ENCODE data around the gene REST. TPM values are rescaled to one million over a fixed set of nuclear protein-coding genes. Genes with fewer than 3 reads are reported as not detected.
"Not testable (repeated sequence)": the region's sequence is repeated elsewhere in the genome, so short reads cannot be mapped to it uniquely, and the experiment has no call there.

The REST gene
- total RNA-seq, 6 experiments from 2014 or later: 48.0 to 53.4 (median 52.1) TPM

GRCh38 chr4:56876264-56876663 is 31.4 kb upstream of the REST start:
- peaks cover 5% of the 10 kb centered on the region for H3K27me3 Mint-ChIP-seq (ENCODE audit: insufficient read depth)
- no peak overlapping the region for H3K27ac Mint-ChIP-seq

DNA sequence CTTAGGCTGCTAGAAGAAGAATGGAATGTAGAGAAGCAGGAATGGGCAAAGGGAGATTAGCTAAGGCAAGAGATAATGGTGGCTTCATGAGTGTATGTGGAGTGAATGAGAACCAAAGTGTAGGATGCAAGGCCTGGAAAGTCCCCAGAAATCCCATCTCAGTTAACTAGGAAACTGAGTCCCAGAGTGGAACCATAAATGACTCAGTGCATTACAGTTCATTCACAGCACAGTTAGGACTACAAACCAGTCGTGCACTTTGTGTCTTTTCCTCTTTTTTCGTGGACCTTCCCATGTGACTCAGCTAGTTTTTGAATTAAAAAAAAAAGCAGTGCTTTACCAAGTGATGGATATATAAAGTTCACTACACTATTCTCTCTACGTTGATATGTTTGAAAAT is 27.7 kb upstream of the REST start:
- Mint-ChIP-seq H3K36me3 (ENCODE audit: low read depth) (no peaks in the 10 kb centered on the region), H3K4me1 (ENCODE audit: low read depth) (no peaks in the 10 kb centered on the region), H3K9me3 (no peaks in the 10 kb centered on the region), H3K27ac (no peak overlapping the region), H3K27me3 (ENCODE audit: insufficient read depth) (peaks cover 1% of the 10 kb centered on the region), H3K4me3 (no peak overlapping the region)
- no peak for TF ChIP-seq CTCF (IDR thresholded peaks at IDR 0.05)
- no peak for DNase-seq

More at GRCh38 chr4:56876264-56876663, 31.4 kb upstream of the REST start:
- H3K36me3 Mint-ChIP-seq (ENCODE audit: low read depth): no peaks in the 10 kb centered on the region
- H3K4me3 Mint-ChIP-seq: no peak overlapping the region
- no peak for TF ChIP-seq CTCF (IDR thresholded peaks at IDR 0.05)
- peaks cover 4% of the 10 kb centered on the region for H3K4me1 Mint-ChIP-seq (ENCODE audit: low read depth)
- no peak for DNase-seq
- no peaks in the 10 kb centered on the region for H3K9me3 Mint-ChIP-seq

DNA sequence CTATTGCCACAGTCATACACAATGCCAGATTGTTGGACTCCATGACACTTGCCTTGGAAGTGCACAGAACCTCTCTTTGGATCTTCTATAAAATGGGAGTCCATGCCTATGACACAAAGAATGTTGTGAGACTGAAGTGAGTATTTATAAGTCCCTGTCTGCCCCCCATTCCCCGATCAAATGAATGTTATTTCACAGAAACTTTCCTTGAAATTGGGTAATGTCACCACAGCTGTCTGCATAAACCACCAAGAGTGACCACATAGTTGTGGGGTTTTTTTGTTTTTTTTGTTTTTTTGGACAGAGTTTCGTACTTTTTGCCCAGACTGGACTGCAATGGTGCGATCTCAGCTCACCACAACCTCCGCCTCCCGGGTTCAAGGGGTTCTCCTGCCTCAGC is 27.1 kb upstream of the REST start:
- no peak overlapping the region for H3K27ac Mint-ChIP-seq
- no peaks in the 10 kb centered on the region for H3K36me3 Mint-ChIP-seq (ENCODE audit: low read depth)
- H3K4me1 Mint-ChIP-seq (ENCODE audit: low read depth): no peaks in the 10 kb centered on the region
- H3K4me3 Mint-ChIP-seq: no peak overlapping the region
- TF ChIP-seq CTCF (IDR thresholded peaks at IDR 0.05): no peak
- peaks cover 1% of the 10 kb centered on the region for H3K27me3 Mint-ChIP-seq (ENCODE audit: insufficient read depth)
- H3K9me3 Mint-ChIP-seq: no peaks in the 10 kb centered on the region
- DNase-seq: no peak

GRCh38 chr4:56884511-56884910 is 23.2 kb upstream of the REST start:
- not testable (repeated sequence) for H3K4me1 Mint-ChIP-seq (ENCODE audit: low read depth); DNase-seq; H3K27ac Mint-ChIP-seq; H3K9me3 Mint-ChIP-seq; H3K4me3 Mint-ChIP-seq; H3K36me3 Mint-ChIP-seq (ENCODE audit: low read depth)
- H3K27me3 Mint-ChIP-seq (ENCODE audit: insufficient read depth): peaks cover 19% of the 10 kb centered on the region

DNA sequence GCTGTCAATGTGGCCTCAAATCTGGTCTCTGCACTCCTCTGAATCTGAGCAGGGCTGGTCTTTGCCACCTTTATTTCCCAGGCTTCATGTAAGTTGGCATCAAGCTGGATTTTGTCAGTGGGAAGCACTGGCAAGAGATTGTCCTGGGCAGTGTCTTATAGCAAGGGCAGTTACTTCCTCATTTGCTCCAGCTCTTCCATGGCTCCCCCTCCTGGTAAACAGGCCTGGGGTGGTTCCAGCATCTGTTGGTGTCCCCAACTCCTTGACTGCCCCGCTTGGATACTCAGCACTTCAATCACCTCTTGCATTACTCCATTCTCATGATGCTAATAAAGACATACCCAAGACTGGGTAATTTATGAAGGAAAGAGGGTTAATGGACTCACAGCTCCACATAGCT is 15.0 kb upstream of the REST start:
- no peak overlapping the region for H3K4me3 Mint-ChIP-seq
- peaks cover 5% of the 10 kb centered on the region; the same call in 1 of the 2 replicates for H3K9me3 Mint-ChIP-seq
- no peak for TF ChIP-seq CTCF (IDR thresholded peaks at IDR 0.05)
- no peak for DNase-seq
- H3K27ac Mint-ChIP-seq: no peak overlapping the region
- H3K27me3 Mint-ChIP-seq (ENCODE audit: insufficient read depth): peaks cover 14% of the 10 kb centered on the region
- no peaks in the 10 kb centered on the region for H3K36me3 Mint-ChIP-seq (ENCODE audit: low read depth)
- no peaks in the 10 kb centered on the region for H3K4me1 Mint-ChIP-seq (ENCODE audit: low read depth)

DNA sequence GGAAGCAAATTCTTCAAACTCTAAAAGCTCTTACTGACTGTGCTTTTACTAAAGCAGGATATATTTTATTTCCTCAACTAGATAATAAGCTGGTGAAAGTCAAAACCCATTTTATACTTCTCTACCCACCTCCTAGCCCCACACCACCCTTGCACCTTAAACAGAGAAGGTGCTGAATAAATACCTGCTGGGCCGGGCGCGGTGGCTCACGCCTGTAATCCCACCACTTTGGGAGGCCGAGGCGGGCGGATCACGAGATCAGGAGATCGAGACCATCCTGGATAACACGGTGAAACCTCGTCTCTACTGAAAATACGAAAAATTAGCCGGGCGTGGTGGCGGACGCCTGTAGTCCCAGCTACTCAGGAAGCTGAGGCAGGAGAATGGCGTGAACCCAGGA is 9.9 kb upstream of the REST start:
- DNase-seq; H3K4me1 Mint-ChIP-seq (ENCODE audit: low read depth); H3K36me3 Mint-ChIP-seq (ENCODE audit: low read depth); H3K4me3 Mint-ChIP-seq; H3K27ac Mint-ChIP-seq; H3K9me3 Mint-ChIP-seq; H3K27me3 Mint-ChIP-seq (ENCODE audit: insufficient read depth): not testable (repeated sequence)

GRCh38 chr4:56900186-56900585 is 7.5 kb upstream of the REST start:
- H3K27ac Mint-ChIP-seq; H3K4me1 Mint-ChIP-seq (ENCODE audit: low read depth); H3K27me3 Mint-ChIP-seq (ENCODE audit: insufficient read depth); H3K4me3 Mint-ChIP-seq; H3K9me3 Mint-ChIP-seq; H3K36me3 Mint-ChIP-seq (ENCODE audit: low read depth); DNase-seq: not testable (repeated sequence)

Measured in HFFc6 (cell line).